GM12874 (cell line): ENCODE data around the gene RGS19.

ENCODE experiments used
- TF ChIP-seq, protein P1 (sequence below): IDR thresholded peaks from 2 replicates; pipeline ENCODE4 v1.5.1; 2011; ENCODE audit warnings: low read depth, mild to moderate bottlenecking, control low read depth, low read length, moderate library complexity; ENCODE audit not compliant: insufficient read depth

The RGS19 gene

DNA sequence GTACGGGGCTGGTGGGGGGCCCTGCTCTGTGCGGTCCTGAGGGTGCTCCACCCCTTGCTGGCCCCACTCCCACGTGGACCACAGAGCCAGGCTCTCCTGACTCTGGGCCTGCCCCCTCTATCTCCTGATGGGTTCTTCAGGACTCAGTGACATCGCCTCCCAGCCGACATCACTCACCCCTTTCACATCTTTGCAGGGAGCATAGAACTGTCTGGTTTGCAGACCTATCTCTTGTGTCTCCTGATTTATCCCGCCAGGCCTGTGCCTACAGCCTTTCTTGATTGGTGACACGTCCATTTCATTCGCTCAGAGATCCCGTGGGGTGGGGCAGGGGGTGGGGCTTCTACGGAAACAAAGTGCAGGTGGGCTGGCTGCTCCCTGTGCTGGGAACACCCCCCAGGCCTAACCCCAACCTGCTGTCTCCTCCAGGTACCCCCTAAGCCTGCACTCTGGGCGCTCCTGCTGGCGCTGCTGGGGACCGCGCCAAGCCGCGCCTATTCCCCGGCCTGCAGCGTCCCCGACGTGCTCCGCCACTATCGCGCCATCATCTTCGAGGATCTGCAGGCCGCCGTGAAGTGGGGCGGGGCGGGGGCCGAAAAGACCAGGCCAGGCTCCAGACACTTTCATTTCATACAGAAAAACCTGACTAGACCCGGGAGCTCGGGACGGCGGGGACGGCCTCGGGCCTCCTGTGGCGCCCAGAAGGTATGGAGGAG lies 41.7 kb downstream of the RGS19 start:
- TF ChIP-seq, protein P1, sequence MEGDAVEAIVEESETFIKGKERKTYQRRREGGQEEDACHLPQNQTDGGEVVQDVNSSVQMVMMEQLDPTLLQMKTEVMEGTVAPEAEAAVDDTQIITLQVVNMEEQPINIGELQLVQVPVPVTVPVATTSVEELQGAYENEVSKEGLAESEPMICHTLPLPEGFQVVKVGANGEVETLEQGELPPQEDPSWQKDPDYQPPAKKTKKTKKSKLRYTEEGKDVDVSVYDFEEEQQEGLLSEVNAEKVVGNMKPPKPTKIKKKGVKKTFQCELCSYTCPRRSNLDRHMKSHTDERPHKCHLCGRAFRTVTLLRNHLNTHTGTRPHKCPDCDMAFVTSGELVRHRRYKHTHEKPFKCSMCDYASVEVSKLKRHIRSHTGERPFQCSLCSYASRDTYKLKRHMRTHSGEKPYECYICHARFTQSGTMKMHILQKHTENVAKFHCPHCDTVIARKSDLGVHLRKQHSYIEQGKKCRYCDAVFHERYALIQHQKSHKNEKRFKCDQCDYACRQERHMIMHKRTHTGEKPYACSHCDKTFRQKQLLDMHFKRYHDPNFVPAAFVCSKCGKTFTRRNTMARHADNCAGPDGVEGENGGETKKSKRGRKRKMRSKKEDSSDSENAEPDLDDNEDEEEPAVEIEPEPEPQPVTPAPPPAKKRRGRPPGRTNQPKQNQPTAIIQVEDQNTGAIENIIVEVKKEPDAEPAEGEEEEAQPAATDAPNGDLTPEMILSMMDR, result no peak

GRCh38 chr20:64037199-64037497 lies 42.2 kb downstream of the RGS19 start:
- TF ChIP-seq, protein P1, result no peak

DNA sequence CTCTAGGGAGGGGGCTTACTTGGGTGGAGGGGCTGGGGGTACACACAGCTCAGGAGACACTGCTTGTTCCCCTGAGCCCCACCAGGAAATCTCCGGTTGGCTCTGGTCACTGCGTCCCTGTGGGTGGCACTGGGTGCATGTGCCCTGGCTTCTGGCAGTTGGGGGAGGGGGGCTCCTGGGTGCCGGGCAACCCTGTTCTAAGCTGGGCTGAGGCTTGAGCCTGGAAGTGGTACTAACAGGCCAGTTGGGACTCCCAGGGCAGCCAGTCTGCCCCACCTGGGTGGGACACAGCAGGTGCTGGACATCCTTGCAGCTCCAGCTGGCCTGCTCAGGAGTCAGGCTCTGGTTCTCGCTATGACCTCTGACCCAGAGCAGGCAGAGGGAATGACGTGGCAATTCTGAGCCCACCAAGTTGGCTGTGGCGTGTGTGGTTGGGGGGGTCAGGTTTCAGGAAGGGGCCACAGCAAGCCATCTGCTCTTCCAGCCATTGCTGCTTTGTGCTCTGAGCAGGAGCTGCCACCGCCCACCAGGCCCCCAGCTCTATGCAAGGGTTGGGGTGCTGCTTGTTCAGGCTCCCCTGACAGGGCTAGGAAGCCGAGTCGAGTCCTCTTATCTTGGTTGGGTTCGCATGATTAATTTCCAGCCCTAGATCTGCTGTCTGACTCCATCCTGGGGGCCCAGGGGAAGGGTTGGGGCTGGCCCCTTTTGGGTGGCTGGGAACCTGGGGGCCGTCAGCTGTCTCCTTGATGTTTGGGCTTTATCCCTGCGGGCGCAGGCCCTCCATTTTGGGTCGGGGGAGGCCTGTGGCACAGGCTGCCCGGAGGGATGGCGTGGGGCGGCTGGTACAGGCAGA lies 42.7 kb downstream of the RGS19 start:
- TF ChIP-seq, protein P1, result no peak

- TF ChIP-seq, protein P1, result no peak
These were observed 43.4 kb downstream of the RGS19 start, which contains the start of gene C20orf204 for GRCh38 chr20:64035933-64036345. Gene C20orf204, plus strand, starts transcription at chr20:64036182. Its CDS starts 142 bp downstream, at chr20:64036324.

DNA sequence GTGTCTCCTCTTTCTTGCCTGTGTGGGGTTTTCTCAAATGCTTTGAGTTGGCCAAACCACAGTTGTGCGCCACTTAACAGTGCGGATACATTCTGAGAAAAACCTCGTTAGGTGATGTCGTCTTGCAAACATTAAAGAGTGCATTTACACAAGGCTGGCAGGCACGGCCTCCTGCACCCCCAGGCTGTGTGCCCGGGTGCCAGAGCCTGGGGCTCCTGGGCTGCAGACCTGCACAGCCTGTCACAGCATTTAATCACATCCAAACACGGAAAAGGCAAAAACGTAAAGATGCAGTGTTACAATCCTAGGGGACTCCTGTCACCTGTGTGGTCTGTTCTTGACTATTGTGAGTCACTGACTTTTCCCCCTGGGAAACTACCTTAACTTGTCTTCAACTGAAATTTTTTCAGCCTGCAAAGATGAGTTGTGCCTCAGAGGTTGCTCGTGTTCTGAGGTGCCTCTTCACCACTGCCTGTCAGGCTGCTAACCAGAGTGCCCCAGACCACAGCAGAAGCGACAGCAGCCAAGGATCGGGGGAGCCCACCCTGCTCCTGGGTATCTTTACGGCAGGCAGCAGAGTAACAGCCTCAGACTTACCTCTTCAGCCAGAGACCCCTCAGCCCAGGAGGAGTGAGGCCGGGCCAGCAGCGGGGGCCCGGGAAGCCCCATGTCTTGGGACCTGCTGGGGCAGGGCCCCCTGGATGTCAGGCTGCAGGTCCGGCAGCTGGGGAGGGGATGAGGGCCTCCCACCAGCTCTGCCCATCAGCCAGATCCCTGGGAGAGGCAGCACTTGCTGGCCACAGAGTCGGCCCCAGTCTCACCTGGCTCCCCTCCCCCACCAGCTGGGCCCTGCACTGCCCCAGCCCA lies 44.0 kb downstream of the RGS19 start:
- TF ChIP-seq, protein P1, result no peak

DNA sequence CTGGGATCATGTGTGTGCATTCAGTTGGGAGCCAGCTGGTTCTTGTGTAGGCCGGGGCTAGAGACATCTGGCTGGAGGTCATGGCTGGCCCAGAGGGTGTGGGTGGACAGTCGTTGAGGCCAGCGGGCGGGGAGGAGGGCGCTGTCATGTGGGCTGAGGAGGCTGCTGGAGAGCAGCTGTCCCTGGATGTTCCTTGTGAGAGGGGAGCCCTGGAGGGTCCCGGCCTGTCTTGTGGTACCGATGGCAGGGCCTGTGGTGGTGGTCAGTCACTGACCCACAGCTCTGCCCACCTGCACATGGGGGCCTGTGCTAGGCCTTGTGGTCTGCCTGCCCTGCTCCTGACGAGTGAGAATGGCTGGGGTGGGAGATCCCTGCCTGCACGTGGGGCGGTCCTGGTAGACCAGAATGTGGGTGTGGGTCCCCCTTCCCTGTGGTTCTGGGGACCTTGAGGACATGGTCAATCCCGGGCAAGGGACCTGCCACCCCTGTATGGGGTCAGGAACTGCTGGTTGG lies 45.3 kb downstream of the RGS19 start:
- TF ChIP-seq, protein P1, result no peak
